ENCODE results near the gene PEPD. TPM values are rescaled to one million over a fixed set of nuclear protein-coding genes. Genes with fewer than 3 reads are reported as not detected.

Gene PEPD
- total and polyA plus RNA-seq, 4 donors = 48.2 to 186 (median 55.5) TPM

GRCh38 chr19:33501693-33502356 lies 19.8 kb downstream of the PEPD start:
- 89 to 94% methylated on average over 8 of the region's 8 CpGs for WGBS, 2 donors
- peaks cover 0 to 3% of the 10 kb centered on the region in 2 donors for H3K36me3 ChIP-seq (ENCODE audit: control insufficient read depth in 1 of 2, insufficient read depth in 2 of 2, low read length in 1 of 2)
- intact Hi-C loops (cut with DNase I) = no loop called here

DNA sequence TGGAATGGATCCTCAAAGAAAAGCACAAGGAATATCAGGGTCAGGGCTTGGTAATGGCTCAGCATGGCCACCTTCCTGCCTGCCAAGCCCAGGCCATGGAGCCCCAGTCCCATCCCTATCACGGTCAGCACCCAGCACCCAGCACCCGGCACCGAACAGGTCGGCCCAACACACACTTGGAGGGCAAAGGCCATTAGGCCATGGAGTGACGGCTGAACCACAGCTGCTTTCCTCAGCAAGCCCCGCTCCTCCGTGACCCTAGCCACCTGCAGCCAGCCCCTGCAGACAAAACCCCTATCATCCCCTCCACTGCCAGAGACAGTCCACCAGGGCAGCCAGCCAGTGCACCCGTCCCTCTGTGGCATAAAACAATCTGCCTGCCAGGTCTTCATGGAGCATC lies 20.6 kb downstream of the PEPD start:
- ATAC-seq (ENCODE audit: low FRiP score) (no peak), DNase-seq (peak in 1 of 2 donors; percentile 41)
- Histone ChIP-seq H3K27me3 (ENCODE audit: control insufficient read depth in 1 of 2, insufficient read depth in 2 of 2, low read length in 1 of 2) (no peaks in the 10 kb centered on the region), H3K4me1 (ENCODE audit: control insufficient read depth in 1 of 2, insufficient read depth in 2 of 2, low read length in 2 of 2) (no peaks in the 10 kb centered on the region), H3K27ac (ENCODE audit: low read depth in 1 of 2, low read length in 2 of 2) (no peak overlapping the region), H3K4me3 (ENCODE audit: low read length in 2 of 2) (no peak overlapping the region), H3K36me3 (ENCODE audit: control insufficient read depth in 1 of 2, insufficient read depth in 2 of 2, low read length in 1 of 2) (peaks cover 0 to 3% of the 10 kb centered on the region in 2 donors), H3K9me3 (ENCODE audit: control insufficient read depth, low read length) (no peaks in the 10 kb centered on the region)
- WGBS, 2 donors = 91 to 94% methylated on average over 8 of the region's 8 CpGs
- intact Hi-C loops (cut with DNase I) = no loop called here

More at GRCh38 chr19:33501693-33502356, 19.8 kb downstream of the PEPD start:
- ATAC-seq (ENCODE audit: low FRiP score) = no peak
- H3K4me3 ChIP-seq (ENCODE audit: low read length in 2 of 2) = no peak overlapping the region
- no peak overlapping the region for H3K27ac ChIP-seq (ENCODE audit: low read depth in 1 of 2, low read length in 2 of 2)
- H3K27me3 ChIP-seq (ENCODE audit: control insufficient read depth in 1 of 2, insufficient read depth in 2 of 2, low read length in 1 of 2) = no peaks in the 10 kb centered on the region
- no peaks in the 10 kb centered on the region for H3K4me1 ChIP-seq (ENCODE audit: control insufficient read depth in 1 of 2, insufficient read depth in 2 of 2, low read length in 2 of 2)
- H3K9me3 ChIP-seq (ENCODE audit: control insufficient read depth, low read length) = no peaks in the 10 kb centered on the region
- peak; percentile 4 to 43 for DNase-seq

DNA sequence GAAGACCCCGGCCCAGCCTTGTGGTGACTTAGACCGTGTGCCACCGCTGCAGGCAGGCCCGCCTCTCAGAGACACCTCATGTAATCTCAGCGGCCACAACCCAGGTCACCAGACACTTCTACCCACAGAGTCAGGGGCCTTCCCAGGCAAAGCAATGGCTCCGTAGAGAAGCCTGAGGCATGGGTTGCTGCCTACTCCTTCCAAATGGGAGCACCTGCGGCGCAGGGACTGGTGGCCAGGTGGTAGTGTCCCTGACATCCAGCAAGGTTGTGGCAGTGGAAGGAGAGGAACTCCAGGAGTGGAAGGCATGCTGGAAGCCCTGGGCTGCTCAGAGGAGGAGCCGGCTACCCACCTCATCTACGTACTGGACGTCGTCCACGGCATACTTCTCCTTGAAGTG lies 21.0 kb downstream of the PEPD start:
- H3K9me3 ChIP-seq (ENCODE audit: control insufficient read depth, low read length) = no peaks in the 10 kb centered on the region
- ATAC-seq (ENCODE audit: low FRiP score) (no peak), DNase-seq (peak in 1 of 2 donors; percentile 57)
- peaks cover 0 to 3% of the 10 kb centered on the region in 2 donors for H3K36me3 ChIP-seq (ENCODE audit: control insufficient read depth in 1 of 2, insufficient read depth in 2 of 2, low read length in 1 of 2)
- H3K4me1 ChIP-seq (ENCODE audit: control insufficient read depth in 1 of 2, insufficient read depth in 2 of 2, low read length in 2 of 2) = no peaks in the 10 kb centered on the region
- no peak overlapping the region for H3K4me3 ChIP-seq (ENCODE audit: low read length in 2 of 2)
- no peaks in the 10 kb centered on the region for H3K27me3 ChIP-seq (ENCODE audit: control insufficient read depth in 1 of 2, insufficient read depth in 2 of 2, low read length in 1 of 2)
- H3K27ac ChIP-seq (ENCODE audit: low read depth in 1 of 2, low read length in 2 of 2) = no peak overlapping the region
- intact Hi-C loops (cut with DNase I) = no loop called here
- WGBS, 2 donors = 95 to 97% methylated on average over 13 of the region's 13 CpGs

- Histone ChIP-seq H3K27ac (ENCODE audit: low read depth in 1 of 2, low read length in 2 of 2) (no peak overlapping the region), H3K9me3 (ENCODE audit: control insufficient read depth, low read length) (no peaks in the 10 kb centered on the region), H3K4me3 (ENCODE audit: low read length in 2 of 2) (no peak overlapping the region), H3K4me1 (ENCODE audit: control insufficient read depth in 1 of 2, insufficient read depth in 2 of 2, low read length in 2 of 2) (no peaks in the 10 kb centered on the region), H3K27me3 (ENCODE audit: control insufficient read depth in 1 of 2, insufficient read depth in 2 of 2, low read length in 1 of 2) (no peaks in the 10 kb centered on the region), H3K36me3 (ENCODE audit: control insufficient read depth in 1 of 2, insufficient read depth in 2 of 2, low read length in 1 of 2) (peaks cover 0 to 3% of the 10 kb centered on the region in 2 donors)
- ATAC-seq (ENCODE audit: low FRiP score) (no peak), DNase-seq (peak; percentile 32 to 41)
- intact Hi-C loops (cut with DNase I) = no loop called here
- WGBS, 2 donors = 78% methylated on average over 12 to 13 of the region's 13 CpGs
Measured at GRCh38 chr19:33499671-33500506, 21.7 kb downstream of the PEPD start.

GRCh38 chr19:33499248-33499647 lies 22.3 kb downstream of the PEPD start:
- Histone ChIP-seq H3K27me3 (ENCODE audit: control insufficient read depth in 1 of 2, insufficient read depth in 2 of 2, low read length in 1 of 2) (no peaks in the 10 kb centered on the region), H3K9me3 (ENCODE audit: control insufficient read depth, low read length) (no peaks in the 10 kb centered on the region), H3K27ac (ENCODE audit: low read depth in 1 of 2, low read length in 2 of 2) (no peak overlapping the region), H3K4me1 (ENCODE audit: control insufficient read depth in 1 of 2, insufficient read depth in 2 of 2, low read length in 2 of 2) (no peaks in the 10 kb centered on the region), H3K36me3 (ENCODE audit: control insufficient read depth in 1 of 2, insufficient read depth in 2 of 2, low read length in 1 of 2) (peaks cover 0 to 3% of the 10 kb centered on the region in 2 donors), H3K4me3 (ENCODE audit: low read length in 2 of 2) (no peak overlapping the region)
- 73 to 78% methylated on average over 6 of the region's 6 CpGs for WGBS, 2 donors
- intact Hi-C loops (cut with DNase I) = no loop called here
- peak; percentile 15 to 54 for DNase-seq
- ATAC-seq (ENCODE audit: low FRiP score) = no peak

- 94 to 96% methylated on average over 10 of the region's 10 CpGs for WGBS, 2 donors
- Histone ChIP-seq H3K27me3 (ENCODE audit: control insufficient read depth in 1 of 2, insufficient read depth in 2 of 2, low read length in 1 of 2) (no peaks in the 10 kb centered on the region), H3K27ac (ENCODE audit: low read depth in 1 of 2, low read length in 2 of 2) (no peak overlapping the region), H3K36me3 (ENCODE audit: control insufficient read depth in 1 of 2, insufficient read depth in 2 of 2, low read length in 1 of 2) (peaks cover 0 to 3% of the 10 kb centered on the region in 2 donors), H3K4me3 (ENCODE audit: low read length in 2 of 2) (no peak overlapping the region), H3K9me3 (ENCODE audit: control insufficient read depth, low read length) (no peaks in the 10 kb centered on the region), H3K4me1 (ENCODE audit: control insufficient read depth in 1 of 2, insufficient read depth in 2 of 2, low read length in 2 of 2) (no peaks in the 10 kb centered on the region)
- intact Hi-C loops (cut with DNase I) = no loop called here
- no peak for ATAC-seq (ENCODE audit: low FRiP score)
- peak; percentile 22 to 57 for DNase-seq
Measured at GRCh38 chr19:33498391-33499000, 23.1 kb downstream of the PEPD start.

DNA sequence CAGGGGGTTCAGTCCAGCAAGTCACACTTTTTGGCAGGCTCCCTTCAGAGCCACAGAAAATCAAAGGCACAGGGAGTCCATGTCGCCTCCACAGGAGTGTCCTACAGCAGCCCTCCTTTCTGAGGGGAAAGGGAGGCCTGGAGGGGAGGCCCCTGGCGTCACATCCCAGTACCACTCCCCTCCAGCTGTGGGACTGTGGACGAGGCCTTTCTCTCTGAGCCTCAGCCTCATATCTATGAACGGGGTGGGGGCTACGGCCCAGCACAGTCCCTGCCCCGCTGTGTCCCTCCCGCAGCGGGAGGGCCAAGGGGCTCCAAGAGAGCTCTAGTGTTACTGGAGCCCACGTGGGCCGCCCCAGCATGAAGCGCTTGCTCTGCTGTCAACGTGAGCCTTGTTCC lies 23.8 kb downstream of the PEPD start:
- intact Hi-C loops (cut with DNase I) = no loop called here
- no peak for ATAC-seq (ENCODE audit: low FRiP score)
- Histone ChIP-seq H3K9me3 (ENCODE audit: control insufficient read depth, low read length) (no peaks in the 10 kb centered on the region), H3K4me1 (ENCODE audit: control insufficient read depth in 1 of 2, insufficient read depth in 2 of 2, low read length in 2 of 2) (no peaks in the 10 kb centered on the region), H3K27me3 (ENCODE audit: control insufficient read depth in 1 of 2, insufficient read depth in 2 of 2, low read length in 1 of 2) (no peaks in the 10 kb centered on the region), H3K36me3 (ENCODE audit: control insufficient read depth in 1 of 2, insufficient read depth in 2 of 2, low read length in 1 of 2) (peaks cover 0 to 3% of the 10 kb centered on the region in 2 donors), H3K4me3 (ENCODE audit: low read length in 2 of 2) (no peak overlapping the region), H3K27ac (ENCODE audit: low read depth in 1 of 2, low read length in 2 of 2) (no peak overlapping the region)
- DNase-seq = peak; percentile 32 to 42
- WGBS, 2 donors = 93% methylated on average over 12 of the region's 12 CpGs

DNA sequence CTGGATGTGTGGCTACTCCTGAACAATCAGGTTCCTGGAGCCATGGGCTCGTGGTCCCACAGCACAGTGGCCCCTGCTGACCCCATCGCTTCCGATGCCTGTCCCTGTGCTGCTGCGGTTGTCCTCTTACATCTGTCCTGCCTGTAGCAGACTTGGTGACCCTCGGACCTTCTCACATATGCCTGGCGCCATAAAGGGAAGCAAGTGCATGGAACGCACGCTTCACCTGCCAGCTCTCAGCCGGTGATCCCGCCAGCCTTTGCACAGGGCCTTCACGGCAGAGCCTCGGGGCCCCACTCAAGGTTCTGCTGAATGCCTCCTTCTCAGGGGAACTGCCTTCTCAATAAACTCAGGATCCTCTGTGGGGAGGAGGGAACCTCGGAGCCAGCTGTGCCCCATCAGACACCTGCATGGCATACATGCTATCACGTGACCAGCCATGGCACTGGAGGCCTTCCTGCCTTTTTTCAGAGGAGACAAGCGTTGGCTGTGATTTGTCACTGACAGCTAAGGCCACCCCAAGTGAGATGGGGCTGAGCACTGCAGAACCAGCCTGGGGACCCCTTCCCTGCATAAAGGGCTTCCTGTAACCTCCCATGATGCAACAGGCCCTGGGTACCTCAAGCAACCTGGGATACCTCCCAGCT lies 24.3 kb downstream of the PEPD start:
- ATAC-seq (ENCODE audit: low FRiP score) = no peak
- Histone ChIP-seq H3K27me3 (ENCODE audit: control insufficient read depth in 1 of 2, insufficient read depth in 2 of 2, low read length in 1 of 2) (no peaks in the 10 kb centered on the region), H3K4me1 (ENCODE audit: control insufficient read depth in 1 of 2, insufficient read depth in 2 of 2, low read length in 2 of 2) (no peaks in the 10 kb centered on the region), H3K27ac (ENCODE audit: low read depth in 1 of 2, low read length in 2 of 2) (no peak overlapping the region), H3K4me3 (ENCODE audit: low read length in 2 of 2) (no peak overlapping the region), H3K36me3 (ENCODE audit: control insufficient read depth in 1 of 2, insufficient read depth in 2 of 2, low read length in 1 of 2) (peaks cover 0 to 3% of the 10 kb centered on the region in 2 donors), H3K9me3 (ENCODE audit: control insufficient read depth, low read length) (no peaks in the 10 kb centered on the region)
- WGBS, 2 donors = 93 to 94% methylated on average over 15 of the region's 15 CpGs
- DNase-seq = peak; percentile 33 to 59
- intact Hi-C loops (cut with DNase I) = no loop called here

Measured in aorta (tissue), 5 donors.